ENCODE results near the gene RIPK1.

DNA sequence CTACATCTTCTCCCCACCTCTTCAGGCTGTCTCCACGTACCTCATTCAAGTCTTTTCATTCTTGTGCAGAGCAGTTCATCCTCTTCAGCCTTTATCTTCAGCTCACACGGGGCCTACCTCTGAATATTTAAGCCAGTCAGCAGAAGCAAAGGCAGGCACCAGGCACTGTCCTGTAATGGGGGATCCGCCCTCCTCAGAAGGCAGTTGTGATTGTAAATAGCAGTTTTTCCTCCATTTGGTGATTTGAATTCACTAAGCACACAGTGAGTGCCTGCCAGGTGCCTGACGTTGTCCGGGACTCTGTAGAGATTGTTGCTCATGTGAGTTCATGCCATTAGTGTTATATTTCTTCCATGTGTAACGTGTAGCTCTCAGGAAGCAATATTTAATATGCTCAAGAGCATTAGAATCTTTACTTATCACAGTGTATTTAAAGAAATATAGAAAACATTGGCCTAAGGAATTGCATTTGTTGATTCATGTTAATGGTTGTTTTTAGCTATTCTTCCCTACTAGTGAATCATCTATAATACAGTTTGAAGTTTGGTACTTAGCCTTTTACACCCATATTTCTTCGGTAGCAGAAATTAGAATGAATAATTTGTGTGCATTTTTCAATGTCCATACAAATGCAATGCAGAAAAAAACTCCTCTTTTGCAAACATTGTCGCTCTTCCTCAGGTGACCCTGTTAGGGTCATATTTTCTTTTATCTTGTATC lies 68.2 kb downstream of the RIPK1 start:
- TF ChIP-seq EZH2 (IDR thresholded peaks at IDR 0.05; ENCODE audit: insufficient read depth, poor library complexity, severe bottlenecking), result no peak
- no peak for TF ChIP-seq EZH2phosphoT487 (IDR thresholded peaks at IDR 0.05; ENCODE audit: insufficient read depth, low read depth)

Measured in GM23248 (cell line).